GM19324 (cell line): ENCODE measurements around the gene AMELY.
"Not testable (repeated sequence)": the region's sequence is repeated elsewhere in the genome, so short reads cannot be mapped to it uniquely, and the experiment has no call there.

Source experiments
- ATAC-seq: cut with Tn5 transposase; IDR thresholded peaks from one replicate; pipeline ENCODE4 v1.9.1; 2021; ENCODE audit warnings: mild to moderate bottlenecking, moderate library complexity; ENCODE audit not compliant: unreplicated experiment, low FRiP score

Gene AMELY

GRCh38 chrY:6911253-6911881 lies at the start of gene AMELY:
Gene AMELY, minus strand, starts transcription at chrY:6911752. Its CDS starts 39,144 bp downstream, at chrY:6872608.
- no peak for ATAC-seq

GRCh38 chrY:6949947-6950346 lies 38.4 kb upstream of the AMELY start:
- ATAC-seq = no peak

GRCh38 chrY:6948378-6948777 lies 36.8 kb upstream of the AMELY start:
- no peak for ATAC-seq

- ATAC-seq = no peak
Observed at GRCh38 chrY:6947695-6948094, 36.1 kb upstream of the AMELY start.

- no peak for ATAC-seq
Observed at GRCh38 chrY:6935497-6935896, 23.9 kb upstream of the AMELY start.

GRCh38 chrY:6931779-6932396 lies 20.3 kb upstream of the AMELY start:
- ATAC-seq = no peak

GRCh38 chrY:6929237-6929636 lies 17.7 kb upstream of the AMELY start:
- no peak for ATAC-seq

GRCh38 chrY:6928265-6928664 lies 16.7 kb upstream of the AMELY start:
- ATAC-seq = no peak

GRCh38 chrY:6921061-6921460 lies 9.5 kb upstream of the AMELY start:
- no peak for ATAC-seq

GRCh38 chrY:6913362-6913761 lies 1.8 kb upstream of the AMELY start:
- ATAC-seq = no peak

- ATAC-seq = no peak
Observed at GRCh38 chrY:6910372-6911252, 940 bp downstream of the AMELY start, which contains the start of gene TBL1Y. Gene TBL1Y, plus strand, starts transcription at chrY:6910697. Its CDS starts 114,388 bp downstream, at chrY:7025085.

GRCh38 chrY:6909856-6910255 lies 1.7 kb downstream of the AMELY start:
- ATAC-seq = no peak

- ATAC-seq = no peak
Observed at GRCh38 chrY:6909118-6909521, 2.4 kb downstream of the AMELY start.

- not testable (repeated sequence) for ATAC-seq
Observed at GRCh38 chrY:6908021-6908420, 3.5 kb downstream of the AMELY start.

GRCh38 chrY:6907591-6907990 lies 4.0 kb downstream of the AMELY start:
- ATAC-seq = no peak

GRCh38 chrY:6902116-6902515 lies 9.4 kb downstream of the AMELY start:
- not testable (repeated sequence) for ATAC-seq

- no peak for ATAC-seq
Observed at GRCh38 chrY:6895236-6895635, 16.3 kb downstream of the AMELY start.

- ATAC-seq = no peak
Observed at GRCh38 chrY:6894496-6894895, 17.1 kb downstream of the AMELY start.

GRCh38 chrY:6849384-6849783 lies 62.2 kb downstream of the AMELY start:
- no peak for ATAC-seq

GRCh38 chrY:6842650-6843049 lies 68.9 kb downstream of the AMELY start:
- ATAC-seq = not testable (repeated sequence)
